Panc1 (cell line): Measurements from ENCODE around the gene SLC35A1.

Source experiments
- POLR2AphosphoS5 ChIP-seq: IDR thresholded peaks from 2 replicates; pipeline ENCODE4 v1.6.1; 2012; ENCODE audit warnings: mild to moderate bottlenecking, low read depth, low read length, moderate library complexity
- REST ChIP-seq, 2 experiments: IDR thresholded peaks; 2 replicates each; pipeline ENCODE4 v1.6.1; 2011 to 2012; ENCODE audit warnings: low read depth in 2 of 2, control low read depth in 1 of 2, low read length in 1 of 2, mild to moderate bottlenecking in 1 of 2, moderate library complexity in 1 of 2; ENCODE audit not compliant: insufficient read depth in 1 of 2
- SIN3A ChIP-seq: IDR thresholded peaks from 2 replicates; pipeline ENCODE4 v1.6.1; 2012; ENCODE audit warnings: low read depth, mild to moderate bottlenecking, low read length, moderate library complexity, borderline replicate concordance; ENCODE audit not compliant: insufficient read depth
- TCF7L2 ChIP-seq: IDR thresholded peaks from 2 replicates; pipeline ENCODE4 v1.6.1; 2011; ENCODE audit warnings: mild to moderate bottlenecking, low read depth, low read length, inconsistent platforms
- TF ChIP-seq, protein P1 (sequence below): fragments of 450-650 bp; IDR thresholded peaks from 2 replicates; pipeline ENCODE4 v1.5.1; 2017; ENCODE audit warnings: mild to moderate bottlenecking

DNA sequence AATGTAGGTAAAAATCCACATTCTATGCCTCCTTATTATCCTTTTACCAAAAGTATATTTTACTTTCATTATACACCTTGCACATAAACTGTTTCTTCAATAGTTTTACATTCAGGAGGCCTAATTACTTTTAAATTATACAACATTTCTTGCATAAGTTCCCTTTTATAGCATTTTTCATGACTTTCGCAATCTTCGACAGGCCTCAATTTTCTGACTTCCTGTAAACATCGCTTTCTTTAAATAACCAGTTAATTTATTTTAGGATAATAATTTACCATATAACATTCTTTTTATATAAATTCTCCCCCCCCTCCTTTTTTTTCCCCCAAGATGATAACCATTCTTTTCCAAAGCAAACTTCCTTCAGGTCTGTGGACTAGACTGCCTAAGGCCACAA lies 9.2 kb downstream of the SLC35A1 start:
- TF ChIP-seq, protein P1, sequence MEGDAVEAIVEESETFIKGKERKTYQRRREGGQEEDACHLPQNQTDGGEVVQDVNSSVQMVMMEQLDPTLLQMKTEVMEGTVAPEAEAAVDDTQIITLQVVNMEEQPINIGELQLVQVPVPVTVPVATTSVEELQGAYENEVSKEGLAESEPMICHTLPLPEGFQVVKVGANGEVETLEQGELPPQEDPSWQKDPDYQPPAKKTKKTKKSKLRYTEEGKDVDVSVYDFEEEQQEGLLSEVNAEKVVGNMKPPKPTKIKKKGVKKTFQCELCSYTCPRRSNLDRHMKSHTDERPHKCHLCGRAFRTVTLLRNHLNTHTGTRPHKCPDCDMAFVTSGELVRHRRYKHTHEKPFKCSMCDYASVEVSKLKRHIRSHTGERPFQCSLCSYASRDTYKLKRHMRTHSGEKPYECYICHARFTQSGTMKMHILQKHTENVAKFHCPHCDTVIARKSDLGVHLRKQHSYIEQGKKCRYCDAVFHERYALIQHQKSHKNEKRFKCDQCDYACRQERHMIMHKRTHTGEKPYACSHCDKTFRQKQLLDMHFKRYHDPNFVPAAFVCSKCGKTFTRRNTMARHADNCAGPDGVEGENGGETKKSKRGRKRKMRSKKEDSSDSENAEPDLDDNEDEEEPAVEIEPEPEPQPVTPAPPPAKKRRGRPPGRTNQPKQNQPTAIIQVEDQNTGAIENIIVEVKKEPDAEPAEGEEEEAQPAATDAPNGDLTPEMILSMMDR: no peak
- TF ChIP-seq POLR2AphosphoS5 (no peak), TCF7L2 (no peak), REST (IDR thresholded peaks at IDR 0.05; ENCODE audit: insufficient read depth in 1 of 2, low read depth in 2 of 2, low read length in 1 of 2) (no peak), SIN3A (no peak)
